Choroid plexus epithelial cell (primary cell): ENCODE measurements around the gene OGFOD2.

ENCODE experiments used
- DNase-seq: peaks from one replicate; pipeline ENCODE4 v3.0.0-alpha.2; 2010; ENCODE audit warnings: low read depth
- H3K4me3 ChIP-seq: 2 replicates; pipeline ENCODE4 v1.5.1; 2011; ENCODE audit warnings: low read depth, mild to moderate bottlenecking, control low read depth, low read length, moderate library complexity
- TF ChIP-seq, protein P1 (sequence below): conservative IDR thresholded peaks from 2 replicates; pipeline ENCODE4 v1.5.1; 2011; ENCODE audit warnings: low read depth, mild to moderate bottlenecking, control low read depth, inconsistent platforms, low read length, moderate library complexity

The OGFOD2 gene

DNA sequence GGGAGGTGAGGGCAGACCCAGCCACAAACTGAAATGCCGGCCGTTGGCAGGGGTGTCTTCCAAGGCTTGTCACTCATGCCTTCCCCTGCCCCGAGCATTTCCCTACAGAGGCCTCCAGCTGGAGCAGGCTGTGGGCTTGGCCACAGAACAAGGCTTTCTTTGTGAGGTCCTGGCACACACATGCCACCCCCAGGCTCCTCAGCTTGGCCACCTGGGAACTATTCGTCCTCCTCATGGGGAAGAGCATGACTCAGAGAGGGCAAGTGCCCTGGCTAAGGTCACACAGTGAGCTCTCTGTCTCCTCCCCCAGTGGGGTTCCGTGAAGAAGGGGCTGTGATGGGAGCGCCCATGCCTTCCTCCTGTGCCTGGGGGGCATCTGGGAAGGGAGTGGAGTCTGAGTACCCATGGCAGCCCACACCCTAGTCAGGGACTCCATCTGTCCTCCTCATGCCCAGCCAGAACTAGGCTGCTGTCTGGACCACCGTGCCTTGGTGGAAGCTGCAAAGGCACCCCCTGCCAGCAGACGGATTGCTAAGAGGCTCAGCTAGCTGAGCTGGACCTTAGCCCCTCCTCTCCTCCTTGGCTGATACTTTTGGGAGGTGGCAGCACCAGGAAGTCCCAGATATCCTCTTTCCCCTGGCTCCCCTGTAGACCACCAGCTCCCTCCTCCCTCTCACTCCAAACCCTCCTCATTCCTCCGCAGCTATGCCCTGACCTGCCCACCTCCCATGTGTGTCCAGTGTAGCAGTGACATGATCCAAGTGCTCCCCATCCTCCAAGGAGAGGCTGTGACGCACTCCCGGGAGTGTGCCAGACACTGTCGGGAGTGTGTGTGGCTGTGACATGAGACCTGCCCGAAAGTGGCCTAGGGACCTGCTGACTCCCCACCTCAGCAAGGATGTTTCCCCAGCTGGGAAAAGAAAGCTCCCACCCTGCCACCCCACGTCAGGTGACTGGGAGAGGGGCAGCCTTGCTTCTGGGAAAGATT is 30.1 kb upstream of the OGFOD2 start:
- no peak overlapping the region for H3K4me3 ChIP-seq
- TF ChIP-seq, protein P1, sequence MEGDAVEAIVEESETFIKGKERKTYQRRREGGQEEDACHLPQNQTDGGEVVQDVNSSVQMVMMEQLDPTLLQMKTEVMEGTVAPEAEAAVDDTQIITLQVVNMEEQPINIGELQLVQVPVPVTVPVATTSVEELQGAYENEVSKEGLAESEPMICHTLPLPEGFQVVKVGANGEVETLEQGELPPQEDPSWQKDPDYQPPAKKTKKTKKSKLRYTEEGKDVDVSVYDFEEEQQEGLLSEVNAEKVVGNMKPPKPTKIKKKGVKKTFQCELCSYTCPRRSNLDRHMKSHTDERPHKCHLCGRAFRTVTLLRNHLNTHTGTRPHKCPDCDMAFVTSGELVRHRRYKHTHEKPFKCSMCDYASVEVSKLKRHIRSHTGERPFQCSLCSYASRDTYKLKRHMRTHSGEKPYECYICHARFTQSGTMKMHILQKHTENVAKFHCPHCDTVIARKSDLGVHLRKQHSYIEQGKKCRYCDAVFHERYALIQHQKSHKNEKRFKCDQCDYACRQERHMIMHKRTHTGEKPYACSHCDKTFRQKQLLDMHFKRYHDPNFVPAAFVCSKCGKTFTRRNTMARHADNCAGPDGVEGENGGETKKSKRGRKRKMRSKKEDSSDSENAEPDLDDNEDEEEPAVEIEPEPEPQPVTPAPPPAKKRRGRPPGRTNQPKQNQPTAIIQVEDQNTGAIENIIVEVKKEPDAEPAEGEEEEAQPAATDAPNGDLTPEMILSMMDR = no peak
- DNase-seq = peak; percentile 8

DNA sequence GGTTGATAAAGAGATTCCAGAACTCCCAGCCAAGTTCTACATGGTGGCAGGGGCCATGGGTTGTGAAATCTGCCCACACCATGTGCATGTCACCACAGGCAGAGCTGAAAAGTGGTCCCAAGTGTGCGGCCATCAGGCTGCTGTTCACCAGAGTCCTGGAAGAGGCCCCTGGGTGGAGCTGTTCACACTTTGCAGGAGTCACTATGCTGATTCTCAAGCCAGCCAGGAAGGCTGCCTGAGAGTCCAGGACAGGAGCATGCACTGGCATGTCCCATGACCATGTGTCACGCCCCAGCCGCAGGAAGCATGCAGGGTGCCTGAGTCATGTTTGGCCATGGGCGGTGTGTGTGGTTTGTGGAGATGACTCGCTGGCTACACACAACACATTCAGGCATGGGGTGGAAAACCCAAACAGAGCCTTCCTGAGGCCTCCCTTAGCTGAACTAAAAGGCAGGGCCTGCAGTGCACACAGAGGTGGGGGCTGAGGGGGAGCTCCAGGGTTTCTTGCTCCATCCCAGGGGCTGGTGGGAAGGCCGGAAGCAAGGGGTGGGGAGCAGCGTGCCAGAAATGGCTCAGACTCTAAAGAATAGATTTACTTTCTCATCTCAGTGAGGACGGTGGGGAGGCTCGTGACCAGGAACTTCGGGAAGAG is 28.2 kb upstream of the OGFOD2 start:
- TF ChIP-seq, protein P1 = peak; percentile 63
- H3K4me3 ChIP-seq = no peak overlapping the region
- peak; percentile 99 for DNase-seq

DNA sequence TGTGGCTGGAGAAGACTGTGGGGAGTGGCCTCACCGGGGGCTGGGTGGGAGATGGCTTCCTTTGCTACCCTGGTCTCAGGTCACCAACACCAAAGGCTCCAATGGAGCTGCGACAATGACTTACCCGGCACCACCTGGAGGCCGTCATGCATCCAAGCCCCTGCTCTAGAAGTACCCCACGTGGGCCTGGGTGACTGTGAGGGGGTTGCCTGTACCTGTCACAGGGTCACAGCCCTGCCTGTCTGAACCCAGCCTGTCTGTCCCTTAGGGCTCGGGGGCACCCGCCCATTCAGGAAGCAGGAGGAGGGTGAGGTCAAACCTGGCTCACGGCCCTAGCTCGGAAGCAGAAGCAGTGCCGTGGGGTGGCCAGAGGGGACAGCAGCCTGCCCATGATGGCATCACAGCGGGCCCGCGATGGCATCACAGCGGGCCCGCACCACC is 27.7 kb upstream of the OGFOD2 start:
- no peak overlapping the region for H3K4me3 ChIP-seq
- TF ChIP-seq, protein P1 = no peak
- DNase-seq = no peak

DNA sequence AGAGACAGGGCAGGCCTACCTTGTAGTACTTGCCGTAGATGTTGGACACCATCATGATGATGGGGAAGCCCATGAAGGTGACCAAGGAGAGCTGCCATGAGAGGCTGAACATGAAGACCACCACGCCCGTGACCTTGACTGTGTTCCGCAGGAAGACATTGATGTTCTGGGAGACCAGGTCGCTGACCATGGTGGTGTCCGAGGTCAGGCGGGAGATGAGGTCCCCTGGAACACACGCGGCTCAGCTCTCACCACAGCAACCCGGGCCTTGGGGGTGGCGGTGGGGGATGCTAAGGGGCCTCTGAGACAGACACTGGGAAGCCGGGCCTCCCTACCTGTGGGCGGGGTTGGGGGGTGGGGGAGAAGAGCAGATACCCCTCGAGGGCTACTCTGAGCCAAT is 26.4 kb upstream of the OGFOD2 start:
- no peak overlapping the region for H3K4me3 ChIP-seq
- TF ChIP-seq, protein P1 = no peak
- no peak for DNase-seq

DNA sequence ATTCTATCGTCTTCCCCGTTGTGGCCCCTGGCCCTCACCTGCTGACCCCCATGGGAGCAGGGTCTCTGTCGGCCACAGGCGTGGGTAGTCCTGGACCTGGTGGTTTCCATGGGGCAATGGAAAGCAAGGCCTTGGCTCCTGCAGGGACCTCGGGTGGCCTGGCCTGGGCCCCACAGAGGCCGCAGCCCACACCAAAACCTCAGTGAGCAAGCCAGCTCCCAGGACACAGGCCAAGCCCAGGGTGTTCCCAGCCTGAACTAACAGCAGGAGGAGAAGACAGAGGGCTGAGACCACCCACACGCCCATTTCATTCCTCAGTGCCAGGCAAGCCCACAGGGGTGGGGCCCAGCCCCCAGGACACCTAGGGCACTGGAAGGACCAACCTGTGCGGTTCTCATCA is 25.6 kb upstream of the OGFOD2 start:
- TF ChIP-seq, protein P1 = no peak
- H3K4me3 ChIP-seq = no peak overlapping the region
- no peak for DNase-seq

DNA sequence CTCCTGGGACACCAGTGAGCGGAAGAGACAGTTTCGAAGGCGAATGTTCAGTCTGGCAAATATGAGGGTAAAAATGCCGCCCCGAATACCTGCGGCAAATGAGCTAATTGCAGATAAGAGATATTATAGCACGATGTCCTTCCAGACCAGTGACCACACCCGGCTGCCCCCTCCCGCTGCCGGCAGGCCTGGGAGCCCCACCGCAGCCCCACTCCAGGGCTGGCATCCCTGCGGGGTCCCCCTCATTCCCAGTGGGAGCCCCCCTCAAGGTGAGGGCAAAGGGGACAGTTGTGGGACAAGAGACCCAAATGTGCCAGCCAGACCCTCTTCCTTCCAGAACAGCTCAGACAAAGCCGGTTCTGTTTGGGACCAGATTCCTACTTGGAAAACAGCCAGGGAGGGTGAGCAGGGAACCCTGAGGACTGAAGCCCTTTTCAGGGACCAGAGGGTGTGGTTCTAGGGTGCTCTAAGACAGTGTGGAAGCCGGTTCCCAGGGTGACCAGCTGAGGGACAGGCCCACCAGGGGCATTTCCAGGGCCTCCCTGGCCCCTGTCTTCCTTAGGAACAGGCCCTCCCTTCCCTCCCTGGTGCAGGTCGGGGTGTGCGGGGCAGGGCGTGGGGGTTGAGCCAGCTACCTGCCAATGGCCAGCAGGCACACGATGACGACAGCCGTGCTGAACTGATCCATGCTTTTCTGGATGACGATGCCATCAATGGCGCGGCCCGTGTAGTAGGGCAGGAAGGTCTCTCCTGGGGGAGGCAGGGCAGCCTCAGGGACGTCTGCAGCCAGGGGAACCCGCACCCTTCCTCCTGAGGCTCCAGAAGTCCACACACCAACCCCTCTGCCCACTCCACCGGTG is 25.0 kb upstream of the OGFOD2 start:
- DNase-seq = no peak
- TF ChIP-seq, protein P1 = no peak
- no peak overlapping the region for H3K4me3 ChIP-seq
